SU-DHL-6 (cell line): ENCODE measurements around the gene FBXO46.

Experiments used
- CTCF ChIP-seq: fragments of 200-600 bp; sonication (generic); IDR thresholded peaks from one replicate; pipeline ENCODE4 v1.5.1; 2017; ENCODE audit warnings: antibody characterized with exemption, mild to moderate bottlenecking, low read length, moderate library complexity; ENCODE audit not compliant: insufficient read depth, poor library complexity, severe bottlenecking
- EZH2phosphoT487 ChIP-seq: fragments of 200-600 bp; sonication (generic), shearing (Covaris generic); conservative IDR thresholded peaks from 2 replicates; pipeline ENCODE4 v1.6.1; 2018; ENCODE audit warnings: mild to moderate bottlenecking, antibody characterized with exemption, low read length, moderate library complexity, mixed read lengths

GRCh38 chr19:45754323-45754722 is 23.6 kb upstream of the FBXO46 start:
- no peak for TF ChIP-seq CTCF
- TF ChIP-seq EZH2phosphoT487 = no peak
